Embryonic facial prominence (tissue), 1 donor: ENCODE results near the gene PLLP.
"Not testable (repeated sequence)": the region's sequence is repeated elsewhere in the genome, so short reads cannot be mapped to it uniquely, and the experiment has no call there.

ENCODE experiments used
- DNase-seq: peaks from one replicate; pipeline ENCODE4 v3.0.0-alpha.2; 2016; ENCODE audit errors: extremely low spot score

Gene PLLP

DNA sequence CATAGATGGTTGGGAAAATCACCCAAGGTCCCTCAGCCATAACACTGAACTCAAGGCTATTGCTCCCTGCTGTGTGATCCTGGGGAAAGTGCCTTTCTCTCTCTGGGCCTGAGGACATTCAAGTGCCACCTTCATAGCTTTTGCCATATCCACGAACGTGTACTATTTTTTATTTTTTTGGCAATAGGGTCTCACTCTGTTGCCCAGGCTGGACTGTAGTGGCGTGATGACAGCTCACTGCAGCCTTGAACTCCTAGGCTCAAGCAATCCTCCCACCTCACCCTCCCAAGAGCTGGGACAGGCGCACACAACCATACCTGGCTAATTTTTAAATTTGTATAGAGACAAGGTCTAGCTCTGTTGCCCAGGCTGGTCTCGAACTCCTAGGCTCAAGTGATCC, 10.6 kb downstream of the PLLP start:
- DNase-seq: no peak

GRCh38 chr16:57273359-57273758, 11.1 kb downstream of the PLLP start:
- DNase-seq: no peak

GRCh38 chr16:57271867-57272495, 12.5 kb downstream of the PLLP start:
- no peak for DNase-seq

DNA sequence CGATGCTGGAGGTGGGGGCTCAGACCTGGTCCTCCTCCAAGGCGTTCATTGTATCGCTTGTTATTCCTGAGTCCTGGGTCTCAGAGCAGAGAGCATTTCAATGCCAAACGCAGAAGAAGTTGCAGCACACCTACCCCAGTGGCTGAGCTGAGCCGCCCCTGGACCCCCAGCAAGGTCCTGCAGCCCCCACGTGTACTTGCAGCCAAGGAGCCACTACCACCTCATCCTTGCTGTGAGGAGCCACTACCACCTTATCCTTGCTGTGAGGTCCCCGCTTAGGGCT, 13.5 kb downstream of the PLLP start:
- DNase-seq: no peak

DNA sequence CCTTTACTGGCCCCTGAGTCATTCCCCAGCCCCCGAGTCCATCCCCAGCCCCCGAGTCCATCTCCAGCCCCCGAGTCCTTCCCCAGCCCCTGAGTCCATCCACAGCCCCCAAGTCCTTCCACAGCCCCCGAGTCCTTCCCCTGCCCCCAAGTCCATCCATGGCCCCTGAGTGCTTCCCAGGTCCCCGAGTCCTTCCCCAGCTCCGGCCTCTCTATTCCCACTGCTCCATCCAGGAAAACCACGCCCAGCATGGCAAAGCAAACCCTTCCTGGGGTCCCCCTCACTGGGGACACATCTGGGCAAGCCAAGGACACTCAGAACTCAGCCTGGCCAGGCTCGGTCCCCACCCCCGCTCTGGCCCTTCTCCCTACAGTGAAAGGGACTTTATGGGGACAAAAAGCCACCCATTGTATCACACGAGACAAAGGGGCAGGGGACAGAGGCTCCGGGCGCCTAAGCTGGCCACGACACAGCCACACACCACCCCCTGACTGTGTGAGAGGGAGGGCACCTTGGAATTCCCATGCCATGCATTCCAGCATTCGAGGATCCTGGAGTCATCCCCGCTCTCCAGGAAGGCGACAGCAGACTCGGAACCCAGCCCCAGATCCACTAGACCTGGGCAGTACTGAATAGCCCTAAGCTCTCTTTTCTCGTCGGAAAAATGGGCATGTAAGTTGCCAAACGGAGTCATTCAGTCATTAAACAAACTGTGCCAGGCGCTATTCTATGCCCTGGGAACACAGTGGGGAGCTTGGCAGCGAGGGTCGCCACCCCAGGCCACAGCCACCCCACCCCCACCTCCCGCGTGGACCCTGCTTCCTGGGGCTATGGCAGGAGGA, 14.0 kb downstream of the PLLP start:
- no peak for DNase-seq

- no peak for DNase-seq
Measured at GRCh38 chr16:57268804-57269800, 15.4 kb downstream of the PLLP start.

GRCh38 chr16:57267343-57267742, 17.1 kb downstream of the PLLP start:
- not testable (repeated sequence) for DNase-seq

- DNase-seq: no peak
Measured at GRCh38 chr16:57266531-57267260, 17.8 kb downstream of the PLLP start.

- DNase-seq: no peak
Measured at GRCh38 chr16:57265850-57266530, 18.5 kb downstream of the PLLP start.

GRCh38 chr16:57264950-57265371, 19.5 kb downstream of the PLLP start:
- no peak for DNase-seq

DNA sequence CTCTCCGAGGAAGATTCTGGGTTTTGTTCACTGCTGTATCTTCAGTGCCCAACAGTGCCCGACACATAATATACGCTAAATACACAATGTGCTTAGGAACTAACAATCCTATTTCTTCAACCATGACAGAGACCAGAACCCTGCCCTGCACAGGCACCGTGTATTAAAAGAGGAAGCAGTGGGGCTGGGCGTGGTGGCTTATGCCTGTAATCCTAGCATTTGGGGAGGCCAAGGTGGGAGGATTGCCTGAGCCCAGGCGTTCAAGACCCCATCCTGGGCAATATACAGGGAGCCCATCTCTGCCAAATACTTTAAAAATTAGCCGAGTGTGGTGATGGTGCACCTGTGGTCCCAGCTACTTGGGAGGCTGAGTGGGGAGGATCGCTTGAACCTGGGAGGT, 20.1 kb downstream of the PLLP start:
- no peak for DNase-seq

DNA sequence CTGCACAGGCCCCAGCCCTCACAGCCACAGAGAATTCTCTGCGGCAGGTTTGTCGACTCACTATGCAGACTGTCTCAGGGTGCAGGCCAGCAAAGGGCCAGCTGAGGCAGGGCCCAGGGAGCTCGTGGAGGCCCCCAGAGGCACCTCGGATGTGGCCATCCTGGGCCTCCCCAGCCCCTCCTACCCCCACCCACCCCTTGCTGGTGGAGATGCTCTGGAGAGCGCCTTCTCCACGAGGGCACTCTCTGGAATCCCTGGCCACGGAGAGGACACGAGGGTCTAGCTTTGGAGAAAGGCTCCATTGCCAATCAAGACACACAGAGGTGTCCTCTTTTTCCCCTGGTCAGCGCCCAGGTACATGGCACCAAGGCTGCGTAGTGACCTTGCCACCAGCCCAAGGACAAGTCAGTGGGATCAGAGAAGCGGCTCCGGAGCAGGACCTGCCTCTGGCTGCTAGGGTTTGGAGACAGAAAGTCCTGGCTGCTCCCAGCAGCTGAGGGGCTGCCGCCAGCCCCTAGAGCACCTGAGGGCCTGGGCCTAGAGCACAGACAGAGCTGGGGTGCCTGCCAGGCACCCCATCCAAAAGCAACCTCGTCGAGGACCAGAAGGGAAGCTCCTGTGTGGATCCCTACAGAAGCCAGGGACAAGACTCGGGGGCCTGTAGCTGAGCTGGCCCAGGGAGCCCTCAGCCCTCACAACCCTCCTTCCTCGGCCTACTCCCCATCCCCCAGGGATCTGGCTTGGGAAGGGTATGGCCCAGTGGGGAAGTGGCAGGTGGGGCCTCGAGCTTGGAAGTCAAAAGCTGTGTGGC, 20.7 kb downstream of the PLLP start:
- no peak for DNase-seq

DNA sequence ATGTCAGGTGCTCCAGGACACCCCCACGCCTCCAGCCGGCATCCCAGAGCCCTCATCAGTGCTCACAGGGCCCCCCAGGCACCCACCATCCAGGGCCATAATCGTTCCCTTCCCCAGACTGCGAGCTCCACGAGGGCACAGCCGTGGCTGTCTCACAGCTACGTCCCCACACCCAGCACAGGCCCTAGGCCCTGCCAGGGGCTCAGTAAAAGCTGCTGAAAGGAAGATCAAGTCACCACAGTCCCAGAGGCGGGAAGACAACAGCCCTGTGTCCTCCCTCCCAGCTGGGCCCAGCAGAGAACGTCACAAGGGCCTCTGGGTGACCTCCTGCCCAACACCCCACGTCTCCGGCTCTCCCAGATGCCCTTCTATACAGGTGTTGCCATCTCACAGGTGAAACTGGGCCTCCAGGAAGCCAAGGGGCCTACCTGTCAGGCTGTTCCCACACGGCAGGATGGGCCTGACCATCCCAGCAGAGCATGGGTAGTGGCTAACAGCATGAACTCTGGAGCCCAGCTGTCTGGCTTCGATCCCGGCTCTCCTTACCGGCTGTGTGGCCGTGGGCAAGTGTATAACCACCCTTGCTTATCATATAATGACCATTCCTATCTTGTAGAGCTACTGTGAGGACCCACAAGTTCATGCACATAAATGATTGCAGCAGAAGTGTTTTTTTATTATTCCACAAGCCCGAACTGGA, 21.5 kb downstream of the PLLP start:
- no peak for DNase-seq

DNA sequence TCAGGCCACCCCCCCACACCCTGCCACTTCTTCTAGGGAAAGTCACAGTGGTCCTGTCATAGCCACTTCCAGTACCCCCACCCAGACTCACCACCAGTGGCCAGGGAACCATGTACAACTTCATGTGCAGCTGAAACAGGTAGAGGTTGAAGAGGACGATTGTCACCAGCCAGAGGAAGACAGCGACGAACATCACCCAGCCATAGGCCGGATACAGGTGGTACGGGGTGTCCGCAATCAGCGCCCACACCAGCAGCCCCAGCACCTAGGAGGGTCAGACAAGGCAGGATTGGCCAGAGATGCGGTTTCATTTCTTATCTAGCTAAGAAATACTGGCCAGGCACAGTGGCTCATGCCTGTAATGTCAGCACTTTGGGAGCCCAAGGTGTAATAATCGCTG, 22.7 kb downstream of the PLLP start:
- DNase-seq: no peak

GRCh38 chr16:57260294-57260929, 24.1 kb downstream of the PLLP start:
- no peak for DNase-seq

DNA sequence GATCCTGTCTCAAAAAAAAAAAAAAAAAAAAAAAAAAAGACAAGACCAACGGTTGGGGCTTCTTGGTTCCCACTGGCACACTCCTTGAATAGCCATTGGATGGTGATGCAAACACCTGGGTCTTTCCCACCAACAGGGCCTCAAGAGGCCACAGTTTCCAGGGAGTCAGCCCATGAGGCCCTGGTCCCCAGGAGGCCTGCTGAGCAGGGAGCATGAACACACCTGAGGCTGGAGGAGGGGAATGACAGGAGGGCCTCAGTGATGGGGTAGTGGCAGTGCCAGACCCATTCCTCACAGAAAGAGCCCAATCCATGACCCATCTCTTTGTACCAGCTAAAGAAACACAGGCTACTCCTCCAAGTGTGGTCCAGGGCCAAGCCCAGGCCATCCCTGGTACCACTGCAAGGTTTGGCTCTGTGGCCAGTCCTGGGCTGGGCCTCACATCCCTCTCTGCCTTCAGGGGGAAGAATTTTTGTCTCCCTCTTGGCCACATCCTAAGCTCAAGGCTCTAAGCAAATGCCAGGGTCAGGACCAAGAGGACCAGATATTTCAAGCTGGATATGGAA, 25.5 kb downstream of the PLLP start:
- no peak for DNase-seq

GRCh38 chr16:57258226-57258909, 26.1 kb downstream of the PLLP start:
- DNase-seq: no peak

GRCh38 chr16:57257455-57258070, 26.9 kb downstream of the PLLP start:
- DNase-seq: no peak
